Astrocyte of the cerebellum (primary cell): ENCODE results near the gene THSD4.

ENCODE experiments used
- DNase-seq: peaks from one replicate; pipeline ENCODE4 v3.0.0-alpha.2; 2011; ENCODE audit warnings: low read depth
- H3K4me3 ChIP-seq: 2 replicates; pipeline ENCODE4 v1.5.1; 2011; ENCODE audit warnings: mild to moderate bottlenecking, low read depth, low read length, moderate library complexity
- in situ Hi-C: cut with HindIII; loops from 2 replicates; pipeline ENCODE4 v1.10.0; 2017; ENCODE audit warnings: low sequenced_read_pairs
- TF ChIP-seq, protein P1 (sequence below): IDR thresholded peaks from 2 replicates; pipeline ENCODE4 v1.5.1; 2012; ENCODE audit warnings: low read length, low read depth, moderate library complexity, mild to moderate bottlenecking; ENCODE audit errors: missing control alignments

Gene THSD4

DNA sequence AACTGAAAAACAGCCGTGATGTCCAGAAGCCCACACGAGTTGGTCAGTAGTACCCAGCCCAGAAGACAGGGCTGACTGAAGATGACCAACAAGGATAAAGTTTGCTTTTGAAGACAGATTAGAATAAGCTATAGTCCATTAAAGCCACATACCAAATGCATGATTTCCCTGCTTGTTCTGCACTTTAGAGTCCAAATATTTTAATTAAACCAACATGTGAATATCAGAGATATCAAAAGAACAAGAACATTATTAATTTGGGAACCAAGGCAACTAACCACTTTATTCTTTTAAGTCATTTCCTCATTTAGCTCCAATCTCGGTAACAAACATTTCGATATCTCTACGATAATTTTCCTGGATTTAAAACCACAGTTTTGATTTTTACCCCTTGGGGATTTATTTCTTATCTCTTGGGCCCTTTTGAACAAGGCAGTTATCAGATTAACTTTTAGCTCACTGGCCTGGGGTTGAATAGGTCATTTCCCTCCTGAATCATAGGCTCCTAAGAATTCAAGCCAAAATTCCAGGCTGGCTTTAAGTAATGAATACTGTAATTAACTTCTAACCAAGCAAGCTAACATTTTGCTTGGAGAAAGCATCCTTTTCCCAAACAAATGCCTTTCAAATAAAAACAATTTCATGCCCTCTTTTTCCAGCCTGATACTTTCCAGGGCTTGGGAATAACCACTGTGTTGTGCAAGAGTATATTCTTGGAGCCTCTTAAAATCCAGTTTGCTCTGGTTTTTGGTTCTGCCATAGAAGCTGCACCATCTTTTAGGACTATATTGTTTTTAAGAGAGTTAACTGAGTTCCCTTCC is 592.2 kb downstream of the THSD4 start:
- DNase-seq, result no peak
- no peak overlapping the region for H3K4me3 ChIP-seq
- TF ChIP-seq, protein P1, sequence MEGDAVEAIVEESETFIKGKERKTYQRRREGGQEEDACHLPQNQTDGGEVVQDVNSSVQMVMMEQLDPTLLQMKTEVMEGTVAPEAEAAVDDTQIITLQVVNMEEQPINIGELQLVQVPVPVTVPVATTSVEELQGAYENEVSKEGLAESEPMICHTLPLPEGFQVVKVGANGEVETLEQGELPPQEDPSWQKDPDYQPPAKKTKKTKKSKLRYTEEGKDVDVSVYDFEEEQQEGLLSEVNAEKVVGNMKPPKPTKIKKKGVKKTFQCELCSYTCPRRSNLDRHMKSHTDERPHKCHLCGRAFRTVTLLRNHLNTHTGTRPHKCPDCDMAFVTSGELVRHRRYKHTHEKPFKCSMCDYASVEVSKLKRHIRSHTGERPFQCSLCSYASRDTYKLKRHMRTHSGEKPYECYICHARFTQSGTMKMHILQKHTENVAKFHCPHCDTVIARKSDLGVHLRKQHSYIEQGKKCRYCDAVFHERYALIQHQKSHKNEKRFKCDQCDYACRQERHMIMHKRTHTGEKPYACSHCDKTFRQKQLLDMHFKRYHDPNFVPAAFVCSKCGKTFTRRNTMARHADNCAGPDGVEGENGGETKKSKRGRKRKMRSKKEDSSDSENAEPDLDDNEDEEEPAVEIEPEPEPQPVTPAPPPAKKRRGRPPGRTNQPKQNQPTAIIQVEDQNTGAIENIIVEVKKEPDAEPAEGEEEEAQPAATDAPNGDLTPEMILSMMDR, result no peak
- in situ Hi-C loops, result no loop called here

DNA sequence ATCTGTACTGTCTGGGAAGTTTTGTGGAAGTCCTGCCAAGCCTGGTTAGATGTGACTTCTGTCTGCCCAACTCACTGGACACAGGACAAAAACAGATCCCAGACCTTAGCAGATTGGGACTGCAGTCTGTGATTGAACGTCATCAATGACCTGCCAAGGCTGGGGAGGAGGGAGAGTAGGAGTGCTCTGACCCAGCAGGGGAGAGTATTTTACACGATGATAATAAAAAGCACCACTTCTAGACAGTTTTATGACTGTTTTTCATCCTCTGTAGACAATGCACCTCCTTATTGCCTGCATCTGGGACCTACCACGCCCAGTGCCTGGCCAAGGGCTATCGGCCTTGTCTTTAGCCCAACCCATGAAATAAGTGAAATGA is 592.8 kb downstream of the THSD4 start:
- TF ChIP-seq, protein P1, result no peak
- no peak overlapping the region for H3K4me3 ChIP-seq
- DNase-seq, result no peak
- in situ Hi-C loops, result no loop called here

- in situ Hi-C loops, result no loop called here
- no peak for DNase-seq
- H3K4me3 ChIP-seq, result no peak overlapping the region
- TF ChIP-seq, protein P1, result no peak
Observed at GRCh38 chr15:71708741-71709140, 593.5 kb downstream of the THSD4 start.

DNA sequence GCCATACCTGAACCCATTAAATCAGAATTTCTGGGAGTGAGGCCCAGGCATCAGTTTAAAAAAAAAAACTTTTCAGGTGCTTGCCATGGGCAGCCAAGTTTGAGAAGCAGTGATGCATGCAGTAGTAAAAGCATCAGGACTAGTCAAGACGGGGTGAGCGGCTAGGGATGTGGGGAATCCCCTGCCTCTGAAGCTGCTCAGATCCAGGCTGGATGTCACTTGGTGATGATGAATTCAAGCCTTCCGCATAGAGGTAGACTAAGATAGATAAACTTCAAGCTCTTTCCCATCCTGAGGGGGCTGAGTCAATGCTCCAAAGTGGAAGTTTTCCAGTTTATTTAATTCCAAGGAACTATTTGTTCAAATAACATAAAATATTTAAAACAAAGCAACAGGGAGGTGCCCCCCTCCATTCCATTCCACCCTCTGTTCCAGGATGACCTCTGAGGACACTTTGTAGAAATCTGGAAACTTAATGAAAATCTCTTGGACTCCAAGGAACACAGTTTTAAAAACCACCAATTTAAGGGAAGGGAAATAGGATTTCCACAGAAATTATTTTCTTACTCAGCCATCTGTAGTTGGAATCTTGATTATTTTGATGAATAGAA is 594.6 kb downstream of the THSD4 start:
- no peak for DNase-seq
- TF ChIP-seq, protein P1, result no peak
- in situ Hi-C loops, result no loop called here
- no peak overlapping the region for H3K4me3 ChIP-seq

- DNase-seq, result no peak
- TF ChIP-seq, protein P1, result no peak
- in situ Hi-C loops, result no loop called here
- no peak overlapping the region for H3K4me3 ChIP-seq
Observed at GRCh38 chr15:71712182-71712581, 596.9 kb downstream of the THSD4 start.

GRCh38 chr15:71713191-71713809 is 598.0 kb downstream of the THSD4 start:
- H3K4me3 ChIP-seq, result no peak overlapping the region
- TF ChIP-seq, protein P1, result no peak
- no peak for DNase-seq
- in situ Hi-C loops, result no loop called here
